ENCODE measurements around the gene HTR4.
"Not testable (repeated sequence)": the region's sequence is repeated elsewhere in the genome, so short reads cannot be mapped to it uniquely, and the experiment has no call there.

The HTR4 gene

DNA sequence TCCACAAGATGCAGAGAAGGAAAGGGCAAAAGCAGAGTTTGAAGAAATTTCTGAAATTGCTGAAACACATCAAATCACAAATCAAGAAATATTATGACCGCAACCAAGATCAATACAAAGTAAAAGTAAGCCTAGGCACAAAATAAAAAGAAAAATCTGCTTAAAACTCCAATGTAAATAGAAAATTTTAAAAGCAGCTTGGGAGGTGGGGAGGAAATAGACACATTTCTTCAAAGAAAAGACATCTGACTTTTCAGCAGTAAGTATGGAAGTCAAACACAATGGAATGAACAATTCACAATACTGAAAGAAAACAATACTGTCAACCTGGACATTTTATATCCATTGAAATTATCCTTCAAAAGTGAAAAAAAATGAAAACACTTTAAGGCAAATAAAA lies 55.1 kb downstream of the HTR4 start:
- no peak for DNase-seq

GRCh38 chr5:148595697-148596096 lies 58.6 kb downstream of the HTR4 start:
- DNase-seq = no peak

DNA sequence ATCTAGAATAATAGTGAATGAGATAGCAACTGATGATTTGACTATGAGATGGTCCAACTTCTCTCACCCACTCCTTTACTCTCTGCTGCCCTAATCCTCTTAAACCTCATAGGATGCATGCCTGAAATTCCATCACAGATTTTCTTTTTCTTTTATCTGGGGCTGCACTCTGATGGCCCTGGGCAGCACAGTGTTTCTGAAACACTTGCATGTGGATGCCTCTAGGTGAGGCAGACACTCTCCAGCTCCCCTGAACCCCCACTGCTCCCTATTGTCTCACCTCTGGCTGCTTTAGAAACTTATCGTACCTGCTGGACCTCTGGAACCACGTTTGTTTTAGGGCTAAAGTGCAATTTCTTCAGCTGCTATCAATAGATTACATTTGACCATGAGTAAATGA lies 67.5 kb downstream of the HTR4 start:
- no peak for DNase-seq

DNA sequence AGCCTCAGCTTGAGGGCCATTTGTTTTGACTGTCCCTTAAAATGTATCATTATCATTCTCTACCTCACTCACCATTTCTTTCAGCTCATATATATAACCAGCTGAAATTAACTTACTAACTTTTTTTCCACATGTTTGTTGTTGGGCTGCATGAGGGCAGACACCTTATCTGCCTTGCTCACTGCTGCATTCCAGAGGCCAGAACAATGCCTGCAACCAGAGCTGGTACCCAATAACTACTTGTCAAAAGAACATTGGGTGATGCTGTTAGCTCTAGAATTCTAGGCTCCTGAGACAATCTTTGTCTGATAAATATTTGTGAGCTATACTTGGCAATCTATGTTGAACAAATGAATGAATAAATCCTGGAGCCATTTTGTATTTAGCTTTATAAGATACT lies 68.3 kb downstream of the HTR4 start:
- no peak for DNase-seq

DNA sequence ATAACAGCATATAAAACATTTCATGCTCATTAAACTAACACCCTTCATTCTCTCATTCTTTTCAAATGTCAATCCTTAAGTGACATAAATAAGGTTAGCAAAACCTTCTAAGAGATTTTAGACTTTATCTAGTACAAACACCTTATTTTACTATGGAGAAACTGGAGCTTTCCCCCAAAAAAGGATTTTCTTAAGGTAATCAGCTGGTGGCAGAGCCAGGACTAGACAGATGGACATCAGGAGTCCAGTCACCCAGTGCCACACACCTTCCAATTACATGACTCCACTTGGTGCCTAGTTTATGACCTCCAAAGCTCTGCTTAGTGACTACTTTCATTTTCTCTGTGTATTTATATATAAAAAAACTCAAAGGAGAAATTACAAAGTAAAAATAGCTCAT lies 70.2 kb downstream of the HTR4 start:
- DNase-seq = no peak

- no peak for DNase-seq
Measured at GRCh38 chr5:148583421-148583965, 70.8 kb downstream of the HTR4 start.

DNA sequence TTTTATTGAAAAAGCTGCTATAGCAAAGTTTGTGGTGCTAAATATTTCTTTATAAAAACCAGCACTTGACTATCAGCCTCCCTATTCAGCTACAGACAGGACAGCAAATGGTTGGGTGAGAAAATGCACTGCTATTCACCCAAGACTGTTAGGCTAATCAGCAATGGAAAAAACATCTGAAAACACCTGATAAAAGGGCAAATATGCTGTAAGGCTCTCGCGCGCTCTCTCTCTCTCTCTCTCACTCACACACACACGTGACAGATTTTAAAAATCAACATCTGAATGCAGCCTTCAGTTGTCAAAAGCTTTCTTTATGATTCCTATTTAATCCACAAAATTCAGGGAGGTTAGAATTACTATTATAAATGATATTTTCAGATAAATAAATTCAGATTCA lies 80.2 kb downstream of the HTR4 start:
- DNase-seq = no peak

GRCh38 chr5:148573374-148573773 lies 81.0 kb downstream of the HTR4 start:
- no peak for DNase-seq

DNA sequence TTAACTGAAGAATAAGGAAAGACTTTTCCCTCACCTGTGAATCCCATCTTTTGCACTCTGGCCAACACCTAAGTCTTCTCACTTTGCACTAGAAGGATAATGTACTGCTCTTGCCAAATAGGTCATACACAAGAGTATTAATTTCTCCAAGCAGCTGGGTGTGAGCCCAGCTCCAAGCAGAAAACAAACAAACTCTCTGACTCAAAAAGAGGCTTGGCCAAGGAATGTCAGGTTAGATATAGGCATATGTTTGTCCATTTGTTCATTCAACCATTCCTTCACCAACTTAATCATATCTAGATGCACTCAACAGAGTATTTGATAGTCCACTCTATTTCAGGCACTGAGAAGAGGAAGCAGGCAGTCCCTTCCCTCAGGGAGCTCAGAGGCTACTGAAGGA lies 84.4 kb downstream of the HTR4 start:
- no peak for DNase-seq

GRCh38 chr5:148565148-148565547 lies 89.2 kb downstream of the HTR4 start:
- no peak for DNase-seq

DNA sequence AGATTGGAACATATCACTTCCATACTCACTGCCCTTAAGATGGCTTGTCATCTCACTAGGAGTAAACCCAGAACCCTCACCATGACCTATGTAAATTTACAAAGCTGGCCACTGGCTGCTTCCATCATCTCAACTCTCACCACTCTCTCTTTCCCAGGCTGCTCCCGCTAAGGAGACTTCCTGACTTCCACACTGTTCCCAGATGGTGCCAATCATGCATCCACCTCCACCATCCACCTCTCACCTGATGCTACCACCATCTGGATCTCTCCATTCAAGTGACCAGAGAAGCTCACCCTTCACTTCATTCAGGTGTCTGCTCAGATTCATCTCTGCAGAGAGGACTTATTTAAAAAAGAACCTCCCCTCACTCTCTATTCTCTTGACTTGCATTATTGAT lies 91.3 kb downstream of the HTR4 start:
- DNase-seq = no peak

GRCh38 chr5:148561801-148562311 lies 92.5 kb downstream of the HTR4 start:
- DNase-seq = no peak

DNA sequence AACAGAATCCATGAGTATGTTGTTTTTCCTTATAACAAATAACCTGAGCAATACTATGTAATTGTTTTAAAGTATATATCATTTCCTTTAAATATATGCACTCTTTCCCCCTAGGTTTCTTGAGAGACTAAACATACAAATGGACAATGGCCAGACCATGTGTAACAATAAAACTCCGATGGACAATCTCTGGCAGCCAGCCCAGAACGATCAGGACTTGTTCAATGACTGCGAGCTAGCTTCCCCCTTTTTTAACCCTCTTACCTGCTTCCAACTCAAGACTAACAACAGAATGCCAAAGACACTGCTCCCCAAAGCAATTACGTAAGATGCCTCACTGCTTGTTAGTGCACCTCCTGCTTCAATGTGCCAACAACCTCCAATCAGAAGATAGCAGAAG lies 94.9 kb downstream of the HTR4 start:
- DNase-seq = no peak

GRCh38 chr5:148558892-148559291 lies 95.4 kb downstream of the HTR4 start:
- DNase-seq = no peak

DNA sequence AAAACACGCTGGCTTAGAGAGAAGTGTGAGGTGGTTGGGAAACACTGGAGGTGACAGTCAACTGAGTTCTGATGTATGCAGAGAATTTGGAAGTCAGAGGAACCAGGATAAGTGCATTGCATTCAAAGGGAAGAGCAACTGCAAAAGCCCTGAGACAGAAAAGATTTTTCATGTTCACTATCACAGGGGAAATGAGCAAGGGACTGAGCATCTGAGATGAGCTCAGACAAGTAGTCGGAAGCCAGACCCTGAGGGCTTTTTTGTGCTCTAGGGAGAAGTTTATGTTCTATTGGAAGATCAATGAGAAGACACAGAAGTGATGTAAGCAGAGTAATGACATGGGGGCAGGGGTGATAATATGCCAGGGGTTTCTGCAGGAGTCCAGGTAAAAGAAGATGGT lies 97.5 kb downstream of the HTR4 start:
- no peak for DNase-seq

GRCh38 chr5:148554621-148555020 lies 99.7 kb downstream of the HTR4 start:
- DNase-seq = no peak

DNA sequence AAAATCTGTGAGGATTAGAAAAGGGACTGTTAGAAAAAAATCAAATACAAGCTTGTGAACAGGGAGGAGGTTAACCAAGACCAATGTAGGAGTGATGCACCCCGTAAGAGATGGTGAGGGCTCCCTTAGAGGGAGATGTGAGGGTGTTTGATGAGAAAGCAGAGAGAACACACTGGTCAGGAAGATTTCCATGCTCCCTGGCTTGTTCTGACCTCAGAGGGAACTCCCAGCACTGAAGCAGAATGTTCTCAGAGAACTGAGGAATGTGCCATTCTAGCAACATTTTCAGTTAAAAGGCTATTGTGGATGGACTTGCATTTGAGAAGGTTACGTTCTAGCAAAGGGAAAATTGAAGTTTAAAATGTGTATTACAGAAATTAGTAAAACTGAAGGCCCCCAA lies 110.6 kb downstream of the HTR4 start:
- no peak for DNase-seq

GRCh38 chr5:148542812-148543211 lies 111.5 kb downstream of the HTR4 start:
- DNase-seq = no peak

DNA sequence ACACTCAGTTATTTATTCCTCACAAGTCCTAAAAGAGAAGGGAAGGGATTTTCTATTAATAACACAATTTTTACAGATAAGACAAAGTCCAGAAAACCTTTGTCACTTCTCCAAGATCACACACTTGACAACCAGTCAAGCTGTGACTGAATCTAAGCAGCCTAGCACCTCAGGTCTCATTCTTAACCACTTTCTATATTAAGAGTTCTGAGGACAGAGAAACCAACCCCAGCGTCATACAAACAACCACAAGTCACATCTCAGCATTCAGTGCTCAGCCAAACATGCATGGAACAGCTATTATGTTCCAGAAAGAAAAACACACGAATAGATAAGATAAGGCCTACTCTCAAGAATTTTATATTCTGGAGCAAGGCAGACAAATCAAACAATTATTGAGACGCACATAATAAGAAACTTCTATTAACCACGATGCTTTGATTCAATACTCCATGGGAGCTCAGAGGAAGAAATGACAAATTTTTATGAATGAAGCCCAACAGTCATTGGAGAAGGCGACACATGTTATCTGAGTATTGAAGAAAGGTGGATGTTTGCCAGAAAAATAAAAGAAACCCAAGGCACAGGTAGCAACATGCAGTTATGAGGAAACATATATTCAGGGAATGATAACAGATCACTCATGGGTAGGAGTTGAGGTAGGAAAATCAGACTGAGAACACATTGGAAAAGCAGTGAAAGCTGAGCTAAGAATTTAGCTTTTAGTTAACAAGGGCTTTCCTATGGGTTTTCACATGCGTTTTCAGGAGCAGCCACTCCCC lies 113.1 kb downstream of the HTR4 start:
- DNase-seq = no peak

DNA sequence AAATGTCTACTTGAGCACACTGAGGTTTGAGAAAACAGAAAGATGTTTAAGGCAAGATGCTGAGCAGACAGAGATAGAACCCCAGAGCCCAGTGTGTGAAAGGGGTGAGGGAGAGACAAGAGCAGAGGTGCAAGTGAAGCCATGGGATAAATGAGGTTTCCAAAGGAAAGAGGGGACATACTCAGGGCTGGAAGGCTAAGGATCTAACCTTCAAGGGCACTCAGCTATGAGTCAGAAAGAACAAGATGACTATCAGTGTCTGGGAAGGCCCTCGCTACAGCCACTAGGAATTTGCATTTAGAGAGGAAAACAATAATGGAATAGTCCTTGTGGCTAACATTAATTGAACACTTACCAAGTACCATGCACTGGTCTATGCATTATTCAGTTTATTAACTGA lies 113.7 kb downstream of the HTR4 start:
- no peak for DNase-seq

- no peak for DNase-seq
Measured at GRCh38 chr5:148539851-148540250, 114.5 kb downstream of the HTR4 start.

- no peak for DNase-seq
Measured at GRCh38 chr5:148535190-148535589, 119.1 kb downstream of the HTR4 start.

GRCh38 chr5:148532969-148533670 lies 121.2 kb downstream of the HTR4 start:
- DNase-seq = no peak

- not testable (repeated sequence) for DNase-seq
Measured at GRCh38 chr5:148529450-148529849, 124.9 kb downstream of the HTR4 start.
